Hepatocyte (in vitro differentiated cells): ENCODE results near the gene MTCH1. TPM values are rescaled to one million over a fixed set of nuclear protein-coding genes. Genes with fewer than 3 reads are reported as not detected.

Experiments
- DNase-seq: peaks from one replicate; pipeline ENCODE4 v3.0.0-alpha.2; 2016; ENCODE audit warnings: low spot score
- H2AFZ ChIP-seq: fragments of 200-600 bp; sonication (generic); 2 replicates; pipeline ENCODE4 v1.6.0; 2016; ENCODE audit warnings: antibody characterized with exemption, mild to moderate bottlenecking
- H3K27ac ChIP-seq: fragments of 200-600 bp; sonication (generic); 2 replicates; pipeline ENCODE4 v1.5.1; 2016; ENCODE audit warnings: mild to moderate bottlenecking
- H3K27me3 ChIP-seq: fragments of 200-600 bp; sonication (generic); 2 replicates; pipeline ENCODE4 v1.6.1; 2016
- H3K36me3 ChIP-seq: fragments of 200-600 bp; sonication (generic); replicated peaks from 2 replicates; pipeline ENCODE4 v1.5.1; 2016; ENCODE audit warnings: low read depth; ENCODE audit not compliant: insufficient read depth
- H3K4me1 ChIP-seq: fragments of 200-600 bp; sonication (generic); 2 replicates; pipeline ENCODE4 v1.5.1; 2016; ENCODE audit warnings: mild to moderate bottlenecking, moderate library complexity; ENCODE audit not compliant: insufficient read depth
- H3K4me2 ChIP-seq: fragments of 200-600 bp; sonication (generic); 2 replicates; pipeline ENCODE4 v1.6.0; 2016
- H3K4me3 ChIP-seq: fragments of 200-600 bp; sonication (generic); 2 replicates; pipeline ENCODE4 v1.5.1; 2016; ENCODE audit warnings: mild to moderate bottlenecking
- H3K79me2 ChIP-seq: fragments of 200-600 bp; sonication (generic); 2 replicates; pipeline ENCODE4 v1.6.0; 2017; ENCODE audit warnings: mild to moderate bottlenecking
- H3K9me2 ChIP-seq: fragments of 200-600 bp; sonication (generic); replicated peaks from 2 replicates; pipeline ENCODE4 v1.6.0; 2017; ENCODE audit warnings: mild to moderate bottlenecking; ENCODE audit not compliant: insufficient read depth
- H3K9me3 ChIP-seq: fragments of 200-600 bp; sonication (generic); 2 replicates; pipeline ENCODE4 v1.5.1; 2016; ENCODE audit warnings: low read depth, mild to moderate bottlenecking
- H4K20me1 ChIP-seq: fragments of 200-600 bp; sonication (generic); 2 replicates; pipeline ENCODE4 v1.6.0; 2016; ENCODE audit warnings: mild to moderate bottlenecking; ENCODE audit not compliant: insufficient read depth, poor library complexity, severe bottlenecking
- CTCF ChIP-seq: fragments of 200-600 bp; sonication (generic); IDR thresholded peaks from 2 replicates; pipeline ENCODE4 v1.5.1; 2016; ENCODE audit warnings: antibody characterized with exemption, mild to moderate bottlenecking; ENCODE audit not compliant: poor library complexity
- EZH2 ChIP-seq: fragments of 200-600 bp; sonication (generic); IDR thresholded peaks from 2 replicates; pipeline ENCODE4 v1.6.1; 2016; ENCODE audit warnings: antibody characterized with exemption, mild to moderate bottlenecking, borderline replicate concordance
- EZH2phosphoT487 ChIP-seq: fragments of 200-600 bp; sonication (generic); IDR thresholded peaks from one replicate; pipeline ENCODE4 v1.6.1; 2018; ENCODE audit warnings: antibody characterized with exemption, mild to moderate bottlenecking, low read depth, moderate library complexity; ENCODE audit not compliant: unreplicated experiment, severe bottlenecking
- WGBS: methylation state at CpG from one replicate; pipeline ENCODE4 v1.1.6; 2016; ENCODE audit warnings: low lambda C conversion rate; ENCODE audit errors: missing lambda C conversion rate; 5-methylcytosine and 5-hydroxymethylcytosine counted together
- polyA plus RNA-seq: library from polyadenylated mRNA; unstranded; fragments of >200 nt; fragmentation: Nextera tagmentation; extraction: Ambion mirVana; gene quantifications from 2 replicates; pipeline ENCODE4 v1.2.1, GENCODE V29; 2016
- total RNA-seq: library from RNA; depleted of rRNA; stranded (reverse); fragments of >200 nt; gene quantifications from 2 replicates; pipeline ENCODE4 v1.2.3, GENCODE V29; 2014

Gene MTCH1
- total and polyA plus RNA-seq, 2 experiments from 2014 or later: 203 to 395 TPM

GRCh38 chr6:36956446-36956820 lies 29.6 kb downstream of the MTCH1 start:
- H3K9me2 ChIP-seq: no peaks in the 10 kb centered on the region
- no peaks in the 10 kb centered on the region for H3K79me2 ChIP-seq
- no peaks in the 10 kb centered on the region for H3K27me3 ChIP-seq
- TF ChIP-seq EZH2 (no peak), EZH2phosphoT487 (no peak)
- no peak overlapping the region for H3K4me3 ChIP-seq
- no peak overlapping the region for H3K27ac ChIP-seq
- H3K4me2 ChIP-seq: no peak overlapping the region
- DNase-seq: no peak
- H3K4me1 ChIP-seq: peaks cover 10% of the 10 kb centered on the region
- H2AFZ ChIP-seq: no peak overlapping the region
- H4K20me1 ChIP-seq: no peaks in the 10 kb centered on the region
- H3K9me3 ChIP-seq: no peaks in the 10 kb centered on the region
- H3K36me3 ChIP-seq: no peaks in the 10 kb centered on the region

GRCh38 chr6:36955671-36956445 lies 30.1 kb downstream of the MTCH1 start:
- no peak for DNase-seq
- no peaks in the 10 kb centered on the region for H3K9me2 ChIP-seq
- no peak for TF ChIP-seq EZH2
- TF ChIP-seq CTCF: no peak
- TF ChIP-seq EZH2phosphoT487: no peak
- WGBS: 81% methylated on average over 9 of the region's 9 CpGs
- H2AFZ ChIP-seq: no peak overlapping the region
- no peak overlapping the region for H3K4me3 ChIP-seq
- peaks cover 9% of the 10 kb centered on the region for H3K4me1 ChIP-seq
- H3K36me3 ChIP-seq: no peaks in the 10 kb centered on the region
- H3K4me2 ChIP-seq: no peak overlapping the region
- H3K79me2 ChIP-seq: no peaks in the 10 kb centered on the region
- H3K27ac ChIP-seq: no peak overlapping the region
- H4K20me1 ChIP-seq: no peaks in the 10 kb centered on the region
- H3K9me3 ChIP-seq: no peaks in the 10 kb centered on the region
- no peaks in the 10 kb centered on the region for H3K27me3 ChIP-seq

GRCh38 chr6:36955136-36955535 lies 30.9 kb downstream of the MTCH1 start:
- DNase-seq: no peak
- WGBS: 75% methylated on average over 6 of the region's 6 CpGs
- Histone ChIP-seq H3K4me1 (peaks cover 4% of the 10 kb centered on the region), H3K4me3 (no peak overlapping the region), H3K36me3 (no peaks in the 10 kb centered on the region), H3K4me2 (no peak overlapping the region), H3K27ac (no peak overlapping the region), H3K9me2 (no peaks in the 10 kb centered on the region), H3K27me3 (no peaks in the 10 kb centered on the region), H4K20me1 (no peaks in the 10 kb centered on the region), H2AFZ (no peak overlapping the region), H3K9me3 (no peaks in the 10 kb centered on the region), H3K79me2 (no peaks in the 10 kb centered on the region)
- TF ChIP-seq EZH2: no peak
- TF ChIP-seq CTCF: no peak
- TF ChIP-seq EZH2phosphoT487: no peak

- TF ChIP-seq EZH2phosphoT487 (no peak), CTCF (no peak), EZH2 (no peak)
- Histone ChIP-seq H2AFZ (no peak within 1 kb of the TSS), H3K4me2 (no peak within 1 kb of the TSS), H3K9me3 (no peaks in the 10 kb centered on the region), H3K79me2 (no peaks in the 10 kb centered on the region), H3K36me3 (no peaks in the 10 kb centered on the region), H4K20me1 (no peaks in the 10 kb centered on the region), H3K4me3 (no peak within 1 kb of the TSS), H3K9me2 (no peaks in the 10 kb centered on the region), H3K27me3 (no peaks in the 10 kb centered on the region), H3K27ac (no peak within 1 kb of the TSS), H3K4me1 (no peaks in the 10 kb centered on the region)
- 78% methylated on average over 13 of the region's 14 CpGs for WGBS
- no peak for DNase-seq
Measured at GRCh38 chr6:36954262-36954931, 31.6 kb downstream of the MTCH1 start, which contains the start of gene PI16. TSS of gene PI16 (plus strand) at chr6:36954738. CDS start at chr6:36954761, 23 bp downstream.
